Thyroid gland (tissue), 4 donors: ENCODE measurements around the gene MARCKSL1. TPM values are rescaled to one million over a fixed set of nuclear protein-coding genes. Genes with fewer than 3 reads are reported as not detected.

Experiments
- DNase-seq, 2 donors: peaks; one replicate each; pipeline ENCODE4 v3.0.0-alpha.2; 2019
- H3K27ac ChIP-seq, 3 donors: fragments of 200-600 bp; sonication (generic); 1 replicate in 2 of 3; 2 replicates in 1 of 3; pipeline ENCODE4 v1.5.1; 2016 to 2019; ENCODE audit warnings: mild to moderate bottlenecking in 1 of 3, moderate library complexity in 1 of 3
- H3K27me3 ChIP-seq: fragments of 200-600 bp; sonication (generic); one replicate; pipeline ENCODE4 v1.5.1; 2019
- H3K36me3 ChIP-seq, 2 donors: fragments of 200-600 bp; sonication (generic); one replicate each; pipeline ENCODE4 v1.5.1; 2016 to 2019
- H3K4me1 ChIP-seq, 2 donors: fragments of 200-600 bp; sonication (generic); one replicate each; pipeline ENCODE4 v1.5.1; 2017 to 2019
- H3K4me3 ChIP-seq, 3 donors: fragments of 200-600 bp; sonication (generic); replicated peaks in 1 of 3; 1 replicate in 2 of 3; 2 replicates in 1 of 3; pipeline ENCODE4 v1.5.1; 2016; ENCODE audit warnings: mild to moderate bottlenecking in 1 of 3
- H3K9me3 ChIP-seq: fragments of 200-600 bp; sonication (generic); one replicate; pipeline ENCODE4 v1.5.1; 2017
- CTCF ChIP-seq, 6 experiments: fragments of 200-600 bp in 3 of 6; fragments of 450-650 bp in 3 of 6; sonication (generic) in 3 of 6; IDR thresholded peaks; one replicate each; pipeline ENCODE4 v1.5.1; 2016 to 2019; ENCODE audit warnings: antibody characterized with exemption in 6 of 6, mild to moderate bottlenecking in 2 of 6, inconsistent platforms in 1 of 6, moderate library complexity in 1 of 6
- POLR2A ChIP-seq, 2 donors: fragments of 450-650 bp; IDR thresholded peaks; one replicate each; pipeline ENCODE4 v1.6.1; 2017; ENCODE audit warnings: antibody characterized with exemption in 2 of 2, mild to moderate bottlenecking in 2 of 2, moderate library complexity in 1 of 2
- WGBS, 2 donors: methylation state at CpG; one replicate each; pipeline ENCODE4 v1.1.5; 2017; 5-methylcytosine and 5-hydroxymethylcytosine counted together
- intact Hi-C: fragments of 100-400 bp; cut with DNase I; formaldehyde crosslinking; loops from one replicate; pipeline ENCODE4 v1.15.1; 2023
- total RNA-seq, 4 donors: library from RNA; depleted of rRNA; stranded (reverse); fragments of >200 nt; gene quantifications; one replicate each; pipeline ENCODE4 v1.2.3, GENCODE V29; 2016

The MARCKSL1 gene
- total RNA-seq, 4 donors from 2014 or later: 62.1 to 97.3 (median 70.6) TPM

GRCh38 chr1:32362474-32363313, 26.7 kb upstream of the MARCKSL1 start, which contains the start of the genes FAM229A and TSSK3:
Gene FAM229A, minus strand, starts transcription at chr1:32362485. Its CDS starts 394 bp downstream, at chr1:32362091.
Gene TSSK3, plus strand, starts transcription at chr1:32362539. Its CDS starts 163 bp downstream, at chr1:32362702.
- WGBS, 2 donors: 59 to 69% methylated on average over 16 to 17 of the region's 17 CpGs
- H3K4me1 ChIP-seq: peaks cover 31 to 53% of the 10 kb centered on the region in 2 donors

GRCh38 chr1:32361674-32362473, 25.8 kb upstream of the MARCKSL1 start:
- peak overlapping the region in 1 of 3 donors; percentile 25 for H3K4me3 ChIP-seq
- 14 to 24% methylated on average over 6 to 10 of the region's 91 CpGs for WGBS, 2 donors
- TF ChIP-seq POLR2A (IDR thresholded peaks at IDR 0.05) (peak in 1 of 2 donors; percentile 13), CTCF (IDR thresholded peaks at IDR 0.05) (peak in 2 of 6 experiments; percentile 20 to 28)
- H3K36me3 ChIP-seq: peaks cover 11% of the 10 kb centered on the region in 2 donors
- intact Hi-C loops: no loop called here
- H3K4me1 ChIP-seq: peaks cover 31 to 54% of the 10 kb centered on the region in 2 donors
- no peaks in the 10 kb centered on the region for H3K9me3 ChIP-seq
- peak overlapping the region in 2 of 3 donors; percentile 44 for H3K27ac ChIP-seq
- peak; percentile 71 to 80 for DNase-seq
- H3K27me3 ChIP-seq: no peaks in the 10 kb centered on the region

More at GRCh38 chr1:32362474-32363313, 26.7 kb upstream of the MARCKSL1 start, which contains the start of the genes FAM229A and TSSK3:
- peak within 1 kb of the TSS in 1 of 3 donors; percentile 25 for H3K4me3 ChIP-seq
- H3K9me3 ChIP-seq: no peaks in the 10 kb centered on the region
- H3K27me3 ChIP-seq: no peaks in the 10 kb centered on the region
- peak within 1 kb of the TSS in 2 of 3 donors; percentile 44 for H3K27ac ChIP-seq
- intact Hi-C loops: no loop called here
- H3K36me3 ChIP-seq: peaks cover 17 to 18% of the 10 kb centered on the region in 2 donors
- no peak for DNase-seq
- TF ChIP-seq POLR2A (IDR thresholded peaks at IDR 0.05) (no peak), CTCF (IDR thresholded peaks at IDR 0.05) (no peak)

- TF ChIP-seq CTCF (IDR thresholded peaks at IDR 0.05): no peak
- TF ChIP-seq POLR2A (IDR thresholded peaks at IDR 0.05): no peak
- Histone ChIP-seq H3K27ac (peak overlapping the region in 1 of 3 donors; percentile 44), H3K27me3 (no peaks in the 10 kb centered on the region), H3K36me3 (peaks cover 5 to 6% of the 10 kb centered on the region in 2 donors), H3K4me1 (peaks cover 30 to 49% of the 10 kb centered on the region in 2 donors), H3K4me3 (peak overlapping the region in 1 of 3 donors; percentile 25), H3K9me3 (no peaks in the 10 kb centered on the region)
- intact Hi-C loops: no loop called here
- WGBS, 2 donors: 68 to 74% methylated on average over 17 to 19 of the region's 35 CpGs
- no peak for DNase-seq
Observed at GRCh38 chr1:32361308-32361673, 25.3 kb upstream of the MARCKSL1 start.

- peaks cover 14 to 30% of the 10 kb centered on the region in 2 donors for H3K4me1 ChIP-seq
- intact Hi-C loops: no loop called here
- no peak for DNase-seq
- no peak overlapping the region for H3K27ac ChIP-seq
- H3K9me3 ChIP-seq: no peaks in the 10 kb centered on the region
- WGBS, 2 donors: 84 to 85% methylated on average over 3 of the region's 3 CpGs
- no peaks in the 10 kb centered on the region for H3K27me3 ChIP-seq
- TF ChIP-seq CTCF (IDR thresholded peaks at IDR 0.05) (no peak), POLR2A (IDR thresholded peaks at IDR 0.05) (no peak)
- no peaks in the 10 kb centered on the region for H3K36me3 ChIP-seq
- no peak overlapping the region for H3K4me3 ChIP-seq
Observed at GRCh38 chr1:32358435-32358834, 22.4 kb upstream of the MARCKSL1 start.
